ENCODE measurements around the gene BICC1.
A peak's percentile ranks its signal among the peaks of the same experiment; 100 is the strongest.

BICC1 gene
- total RNA-seq, result 0.04 to 0.44 (median 0.18) reads per million in 18 experiments

DNA sequence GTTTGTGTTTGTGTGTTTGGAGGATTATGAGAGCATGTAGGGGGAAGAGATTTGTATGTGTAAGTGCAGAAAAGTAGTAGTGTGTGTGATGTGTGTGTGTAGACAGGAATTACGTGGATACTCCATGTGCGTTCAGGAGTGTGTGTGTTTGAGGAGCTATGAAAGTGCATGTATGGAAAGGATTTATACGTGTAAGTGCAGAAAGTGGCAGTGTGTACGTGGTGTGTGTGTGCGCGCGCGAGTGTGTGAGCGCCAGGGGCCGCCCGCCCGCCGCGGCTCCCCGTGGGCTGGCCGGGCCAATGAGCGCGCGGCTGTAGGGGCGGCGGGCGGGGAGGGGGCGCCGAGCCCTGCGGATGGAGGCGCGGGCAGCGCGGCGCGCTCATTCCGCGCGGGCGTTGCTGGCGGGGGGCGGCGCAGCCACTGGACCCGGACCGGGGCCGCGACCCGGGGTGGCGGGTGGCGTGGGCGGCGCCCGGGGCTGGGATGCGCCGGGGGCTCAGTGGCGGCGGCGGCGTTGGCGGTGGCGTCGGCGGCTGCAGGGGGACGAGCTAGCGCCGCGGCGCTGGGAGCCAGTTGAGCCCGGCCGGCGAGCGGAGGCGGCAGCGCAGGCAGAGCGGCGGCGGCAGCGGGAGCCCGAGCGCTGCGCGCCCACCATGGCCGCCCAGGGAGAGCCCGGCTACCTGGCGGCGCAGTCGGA lies at the start of gene BICC1:
TSS of gene BICC1 (plus strand) at position 382 of the 697 bp plus-strand sequence. CDS start at position 654, 272 bp downstream.
- no peak for DNase-seq

GRCh38 chr10:58464956-58465355 lies 47.7 kb upstream of the BICC1 start:
- no peak for DNase-seq

GRCh38 chr10:58465629-58466028 lies 47.0 kb upstream of the BICC1 start:
- DNase-seq, result no peak

- DNase-seq, result no peak
Observed at GRCh38 chr10:58467931-58468635, 44.6 kb upstream of the BICC1 start.

DNA sequence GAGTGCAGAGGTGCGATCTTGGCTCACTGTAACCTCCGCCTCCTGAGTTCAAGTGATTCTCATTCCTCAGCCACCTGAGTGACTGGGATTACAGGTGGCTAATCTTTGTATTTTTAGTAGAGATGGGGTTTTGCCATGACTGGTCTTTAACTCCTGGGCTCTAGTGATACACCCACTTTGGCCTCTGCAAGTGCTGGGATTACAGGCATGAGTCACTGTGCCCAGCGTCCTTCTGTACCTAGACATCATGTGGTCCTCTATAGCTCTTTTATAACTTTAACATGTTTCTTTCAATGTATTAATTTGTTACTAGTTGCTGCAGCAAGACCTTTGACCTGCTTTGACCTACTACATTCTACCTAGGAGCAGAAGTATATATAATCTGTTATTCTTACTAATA lies 38.7 kb upstream of the BICC1 start:
- no peak for DNase-seq

- DNase-seq, result no peak
Observed at GRCh38 chr10:58475322-58476277, 37.1 kb upstream of the BICC1 start.

DNA sequence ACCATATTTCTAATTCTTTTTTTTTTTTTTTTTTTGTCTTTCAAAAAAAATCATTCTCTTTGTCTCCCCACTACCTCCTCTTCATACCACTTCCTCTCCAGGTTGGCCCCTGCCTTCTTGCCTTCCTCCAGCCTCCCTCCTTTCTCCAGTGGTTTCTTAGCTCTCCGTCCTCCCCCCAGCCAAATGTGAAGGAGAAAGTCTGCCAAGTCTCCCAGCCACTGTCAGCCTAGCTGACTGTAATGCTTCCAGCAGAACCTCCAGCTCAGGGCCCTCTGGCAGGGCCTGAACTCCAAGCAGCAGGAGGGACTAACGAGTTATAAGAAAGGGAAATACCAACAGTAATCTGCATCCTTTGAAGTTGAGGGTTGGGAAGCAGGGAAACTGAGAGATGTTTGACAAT lies 35.5 kb upstream of the BICC1 start:
- DNase-seq, result no peak

- DNase-seq, result no peak
Observed at GRCh38 chr10:58477902-58478301, 34.8 kb upstream of the BICC1 start.

- DNase-seq, result no peak
Observed at GRCh38 chr10:58479045-58479444, 33.6 kb upstream of the BICC1 start.

GRCh38 chr10:58480321-58480720 lies 32.4 kb upstream of the BICC1 start:
- DNase-seq, result no peak

- no peak for DNase-seq
Observed at GRCh38 chr10:58481569-58482109, 31.0 kb upstream of the BICC1 start.

GRCh38 chr10:58486821-58487220 lies 25.9 kb upstream of the BICC1 start:
- no peak for DNase-seq

DNA sequence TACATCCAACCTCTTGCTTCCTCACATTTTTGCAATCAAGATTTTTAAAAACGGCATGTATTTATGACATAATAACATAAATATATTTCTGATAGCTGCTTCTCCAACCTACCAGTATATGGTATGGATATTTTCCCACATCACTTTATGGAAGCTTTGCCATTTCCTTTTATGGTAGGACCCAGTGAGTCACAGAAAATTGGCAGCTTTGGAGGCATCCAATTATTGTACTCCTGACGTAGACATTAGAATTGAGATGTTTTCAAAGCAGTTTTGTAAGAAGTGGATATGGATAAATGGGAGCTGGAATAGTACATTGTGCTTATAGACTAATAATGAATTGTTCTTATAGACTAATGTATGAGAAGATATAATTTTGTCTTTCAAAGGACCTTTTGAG lies 23.8 kb upstream of the BICC1 start:
- DNase-seq, result no peak

GRCh38 chr10:58502956-58503355 lies 9.7 kb upstream of the BICC1 start:
- no peak for DNase-seq

DNA sequence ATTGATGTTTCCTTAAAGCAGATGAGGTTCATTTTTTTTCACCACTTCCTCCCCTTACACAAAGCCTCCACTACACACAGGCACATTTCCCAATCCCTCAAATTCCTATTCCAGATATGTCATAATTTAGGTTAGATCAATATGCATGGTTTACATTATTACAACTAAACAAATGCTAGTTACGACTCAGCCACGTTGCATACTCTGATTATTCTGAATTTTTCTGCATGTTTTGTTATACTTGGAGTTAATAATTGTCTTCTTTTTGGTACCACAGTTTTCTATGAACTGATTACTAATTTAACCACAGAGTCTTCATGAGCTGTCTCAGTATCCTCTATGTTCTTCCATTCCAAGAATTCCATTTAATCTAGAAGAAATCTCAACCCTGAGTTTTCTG lies 4.4 kb upstream of the BICC1 start:
- DNase-seq, result no peak

GRCh38 chr10:58511765-58512490 lies 744 bp upstream of the BICC1 start:
- DNase-seq, result no peak

DNA sequence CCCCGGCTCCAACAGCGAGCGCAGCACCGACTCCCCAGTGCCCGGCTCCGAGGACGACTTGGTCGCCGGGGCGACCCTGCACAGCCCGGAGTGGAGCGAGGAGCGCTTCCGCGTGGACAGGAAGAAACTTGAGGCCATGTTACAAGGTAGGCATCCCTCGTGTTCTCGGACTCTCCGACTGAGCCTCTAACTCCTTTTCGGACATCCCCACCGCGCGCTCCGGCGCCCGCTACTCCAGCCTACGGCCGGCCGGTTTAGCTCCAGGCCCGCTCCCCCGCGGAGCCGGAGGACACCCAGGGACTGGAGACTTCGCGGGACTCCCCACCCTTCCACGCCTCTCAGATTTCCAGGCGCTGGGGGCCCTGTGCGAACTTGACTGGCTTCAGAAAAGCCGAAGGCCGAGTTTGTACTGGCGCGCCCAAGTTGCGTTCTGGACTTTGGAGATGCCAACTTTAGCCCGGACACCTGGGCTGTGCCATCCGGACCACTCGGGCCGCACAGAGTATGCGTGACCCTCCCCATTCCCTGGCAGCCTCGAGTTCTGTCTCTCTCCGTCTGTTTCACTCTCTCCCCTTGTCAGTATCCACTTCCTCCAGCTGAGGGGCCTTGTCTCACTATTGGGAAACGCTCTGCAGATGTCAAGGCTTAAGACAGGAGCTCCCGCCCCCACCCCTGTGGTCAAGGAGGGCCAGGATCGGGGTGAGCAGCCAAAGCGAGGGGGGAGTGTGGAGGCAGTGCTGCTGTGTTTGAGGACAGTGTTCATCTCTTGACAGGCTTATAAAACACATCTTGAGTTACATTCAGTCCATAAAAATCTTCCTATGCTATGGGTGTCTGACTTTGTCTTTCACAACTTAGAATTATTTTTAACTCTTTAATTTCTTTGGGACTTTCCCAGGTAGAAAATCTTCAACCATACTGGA lies 777 bp downstream of the BICC1 start:
- DNase-seq, result peak; percentile 1 to 11

GRCh38 chr10:58514111-58514770 lies 1.6 kb downstream of the BICC1 start:
- no peak for DNase-seq

- no peak for DNase-seq
Observed at GRCh38 chr10:58515291-58515941, 2.7 kb downstream of the BICC1 start.

GRCh38 chr10:58516119-58516518 lies 3.4 kb downstream of the BICC1 start:
- DNase-seq, result no peak

Data from inflammatory macrophage (primary cell).